Kasumi-1 (cell line): Measurements from ENCODE around the gene SPPL3.
A peak's percentile ranks its signal among the peaks of the same experiment; 100 is the strongest.
"Not testable (repeated sequence)": the region's sequence is repeated elsewhere in the genome, so short reads cannot be mapped to it uniquely, and the experiment has no call there.

Source experiments
- DNase-seq, 2 experiments: peaks; one replicate each; lab custom pipeline; 2025; lab: John Stamatoyannopoulos, UW

The SPPL3 gene, protein sequence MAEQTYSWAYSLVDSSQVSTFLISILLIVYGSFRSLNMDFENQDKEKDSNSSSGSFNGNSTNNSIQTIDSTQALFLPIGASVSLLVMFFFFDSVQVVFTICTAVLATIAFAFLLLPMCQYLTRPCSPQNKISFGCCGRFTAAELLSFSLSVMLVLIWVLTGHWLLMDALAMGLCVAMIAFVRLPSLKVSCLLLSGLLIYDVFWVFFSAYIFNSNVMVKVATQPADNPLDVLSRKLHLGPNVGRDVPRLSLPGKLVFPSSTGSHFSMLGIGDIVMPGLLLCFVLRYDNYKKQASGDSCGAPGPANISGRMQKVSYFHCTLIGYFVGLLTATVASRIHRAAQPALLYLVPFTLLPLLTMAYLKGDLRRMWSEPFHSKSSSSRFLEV

DNA sequence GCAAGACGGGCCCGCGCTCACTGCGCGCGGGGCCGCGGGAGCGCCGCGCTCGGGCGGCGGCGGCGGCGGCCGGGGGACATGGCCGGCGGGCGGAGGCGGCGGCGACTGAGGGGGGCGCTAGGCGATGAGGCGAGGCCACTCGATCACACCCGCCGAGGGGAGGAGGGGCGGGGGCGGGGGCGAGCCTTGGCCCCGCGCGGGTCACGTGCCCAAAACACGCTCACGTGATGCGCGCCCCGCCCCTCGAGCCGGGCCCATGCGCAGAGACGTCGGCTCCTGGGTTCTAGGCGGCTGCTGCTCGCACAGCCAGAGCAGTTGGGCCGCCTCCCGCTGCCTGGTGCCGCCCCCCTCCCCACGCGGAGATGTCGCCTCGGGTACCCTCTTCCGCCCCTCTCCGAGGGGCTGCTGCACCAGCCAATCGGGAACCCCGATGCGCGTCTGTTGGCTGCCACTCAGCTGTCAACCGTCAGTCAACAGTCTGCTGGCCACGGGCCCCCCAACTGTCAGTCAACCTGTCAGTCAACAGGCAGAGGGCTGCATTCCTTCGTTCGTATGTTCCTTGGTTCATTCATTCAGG, at the start of gene SPPL3:
TSS of gene SPPL3 (minus strand) at position 162 of the 577 bp plus-strand sequence. CDS start 491 bp downstream, outside the sequence.
- peak; percentile 78 to 83 for DNase-seq

DNA sequence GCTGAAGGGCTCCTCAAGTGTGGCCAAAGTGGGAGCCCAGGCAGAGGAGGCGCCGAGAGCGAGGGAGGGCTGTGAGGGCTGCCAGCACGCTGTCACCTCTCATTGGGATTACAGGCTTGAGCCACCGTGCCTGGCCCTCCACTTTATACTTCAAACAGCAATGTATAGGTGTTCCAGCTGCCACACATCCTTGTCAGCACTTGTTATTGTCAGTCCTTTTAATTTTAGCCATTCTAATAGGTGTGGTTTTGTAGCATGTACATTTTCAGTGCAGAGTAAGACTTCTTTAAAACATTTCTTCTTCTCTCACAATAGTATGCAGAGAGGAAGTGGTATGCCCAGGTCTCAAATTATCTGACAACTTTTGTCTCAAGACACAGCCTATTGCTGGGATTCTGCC, 46.6 kb upstream of the SPPL3 start:
- DNase-seq, result no peak

DNA sequence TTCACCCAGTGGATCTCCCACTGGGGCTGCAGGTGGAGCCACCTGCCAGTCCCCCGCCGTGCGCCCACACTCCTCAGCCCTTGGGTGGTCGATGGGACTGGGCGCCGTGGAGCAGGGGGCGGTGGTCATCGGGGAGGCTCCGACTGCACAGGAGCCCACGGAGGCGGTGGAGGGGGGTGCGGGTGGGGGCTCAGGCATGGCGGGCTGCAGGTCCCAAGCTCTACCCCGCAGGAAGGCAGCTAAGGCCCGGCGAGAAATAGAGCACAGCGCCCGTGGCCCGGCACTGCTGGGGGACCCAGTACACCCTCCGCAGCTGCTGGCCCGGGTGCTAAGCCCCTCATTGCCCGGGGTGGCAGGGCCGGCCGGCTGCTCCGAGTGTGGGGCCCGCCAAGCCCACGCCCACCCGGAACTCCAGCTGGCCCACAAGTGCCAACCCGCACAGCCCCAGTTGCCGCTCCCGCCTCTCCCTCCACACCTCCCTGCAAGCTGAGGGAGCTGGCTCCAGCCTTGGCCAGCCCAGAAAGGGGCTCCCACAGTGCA, 46.2 kb upstream of the SPPL3 start:
- DNase-seq, result not testable (repeated sequence)

DNA sequence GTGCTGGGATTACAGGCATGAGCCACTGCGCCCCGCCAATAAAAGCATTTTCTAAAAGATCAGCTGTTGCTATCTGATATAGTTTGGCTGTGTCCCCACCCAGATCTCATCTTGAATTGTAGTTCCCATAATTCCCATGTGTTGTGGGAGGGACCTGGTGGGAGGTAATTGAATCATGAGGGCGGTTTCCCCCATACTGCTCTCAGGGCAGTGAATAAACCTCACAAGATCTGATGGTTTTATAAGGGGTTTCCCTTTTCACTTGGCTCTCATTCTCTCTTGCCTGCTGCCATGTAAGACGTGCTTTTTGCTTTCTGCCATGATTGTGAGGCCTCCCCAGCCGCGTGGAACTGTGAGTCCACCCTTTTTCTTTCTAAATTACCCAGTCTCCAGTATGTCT, 41.4 kb upstream of the SPPL3 start:
- DNase-seq, result not testable (repeated sequence)

DNA sequence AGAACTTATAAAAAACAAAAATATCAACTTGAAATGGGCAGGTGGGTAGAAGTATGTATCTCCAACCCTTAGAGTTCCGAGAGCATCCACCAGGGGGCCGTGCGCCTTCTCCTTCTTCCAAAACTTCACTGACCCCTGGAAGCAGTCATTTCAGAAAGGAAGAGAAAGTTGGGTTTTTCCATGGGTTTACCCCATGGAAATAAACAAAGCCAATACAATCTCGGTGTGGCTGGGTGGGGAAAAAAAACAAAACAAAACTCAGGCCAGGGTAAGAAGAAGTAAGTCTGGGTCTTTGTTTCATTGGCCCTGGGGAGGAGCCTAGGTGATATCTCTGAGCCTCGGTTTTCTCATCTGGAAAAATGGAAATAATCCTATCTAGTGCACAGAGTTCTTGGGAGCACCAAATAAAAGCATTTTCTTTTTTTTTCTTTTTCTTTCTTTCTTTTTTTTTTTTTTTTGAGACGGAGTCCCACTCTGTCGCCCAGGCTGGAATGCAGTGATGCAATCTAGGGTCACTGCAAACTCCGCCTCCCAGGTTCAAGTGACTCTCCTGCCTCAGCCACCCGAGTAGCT, 40.6 kb upstream of the SPPL3 start:
- peak; percentile 53 to 62 for DNase-seq

DNA sequence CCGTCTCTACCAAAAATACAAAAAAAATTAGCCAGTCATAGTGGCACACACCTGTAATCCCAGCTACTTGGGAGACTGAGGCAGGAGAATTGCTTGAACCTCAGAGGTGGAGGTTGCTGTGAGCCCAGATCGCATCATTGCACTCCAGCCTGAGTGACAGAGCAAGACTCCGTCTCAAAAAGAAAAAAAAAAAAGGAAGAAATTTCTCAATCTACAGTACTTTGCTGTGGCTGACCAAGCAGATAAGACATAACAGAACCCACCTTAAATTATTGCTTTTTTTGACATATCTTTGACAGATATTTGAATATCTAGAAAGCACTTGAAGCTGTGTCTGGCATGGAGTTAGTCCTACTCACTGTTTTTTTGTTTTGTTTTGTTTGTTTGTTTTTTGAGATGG, 39.3 kb upstream of the SPPL3 start:
- no peak for DNase-seq

- DNase-seq, result peak; percentile 35 to 44
These were observed 37.8 kb upstream of the SPPL3 start for GRCh38 chr12:120941846-120942405.

DNA sequence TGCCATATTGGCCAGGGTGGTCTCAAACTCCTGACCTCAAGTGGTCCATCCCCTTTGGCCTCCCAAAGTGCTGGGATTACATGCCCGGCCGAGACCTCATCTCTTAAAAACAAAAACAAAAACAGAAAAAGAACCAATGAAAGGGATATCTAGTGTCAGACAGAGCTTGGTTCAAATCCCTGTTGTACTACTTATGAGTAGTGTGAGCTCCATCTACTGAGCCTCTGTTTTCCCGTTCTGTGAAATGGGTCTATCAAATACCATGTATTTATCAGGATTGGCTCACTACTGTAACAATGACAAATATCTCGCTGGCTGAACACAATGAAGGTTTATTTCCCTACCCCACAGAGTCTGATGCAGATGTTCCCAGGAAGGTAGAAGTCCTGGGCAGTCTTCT, 37.3 kb upstream of the SPPL3 start:
- no peak for DNase-seq

GRCh38 chr12:120940799-120941198, 36.6 kb upstream of the SPPL3 start:
- no peak for DNase-seq

- no peak for DNase-seq
These were observed 35.8 kb upstream of the SPPL3 start for GRCh38 chr12:120940006-120940405.

GRCh38 chr12:120939523-120939922, 35.4 kb upstream of the SPPL3 start:
- DNase-seq, result peak; percentile 64 to 73

GRCh38 chr12:120938496-120938895, 34.3 kb upstream of the SPPL3 start:
- no peak for DNase-seq

DNA sequence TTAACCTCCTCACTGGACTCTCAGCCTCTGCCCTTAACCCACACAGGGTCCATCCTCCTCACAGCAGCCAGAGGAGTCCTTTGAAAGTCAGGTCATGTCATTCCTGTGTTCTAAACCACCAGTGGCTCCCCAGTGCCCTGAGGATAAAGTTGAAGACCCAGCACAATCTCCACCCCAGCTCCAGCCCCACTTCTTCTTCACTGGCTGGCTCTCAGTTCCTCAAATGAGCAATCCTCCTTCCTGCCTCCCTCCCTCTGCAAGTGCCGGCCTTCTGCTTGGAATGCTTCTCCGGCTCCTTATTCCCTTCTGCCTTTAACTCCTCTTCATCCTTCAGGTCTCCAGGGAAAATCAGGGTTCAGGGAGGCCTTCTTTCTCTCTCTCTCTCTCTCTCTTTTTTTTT, 32.0 kb upstream of the SPPL3 start:
- DNase-seq, result peak; percentile 44

DNA sequence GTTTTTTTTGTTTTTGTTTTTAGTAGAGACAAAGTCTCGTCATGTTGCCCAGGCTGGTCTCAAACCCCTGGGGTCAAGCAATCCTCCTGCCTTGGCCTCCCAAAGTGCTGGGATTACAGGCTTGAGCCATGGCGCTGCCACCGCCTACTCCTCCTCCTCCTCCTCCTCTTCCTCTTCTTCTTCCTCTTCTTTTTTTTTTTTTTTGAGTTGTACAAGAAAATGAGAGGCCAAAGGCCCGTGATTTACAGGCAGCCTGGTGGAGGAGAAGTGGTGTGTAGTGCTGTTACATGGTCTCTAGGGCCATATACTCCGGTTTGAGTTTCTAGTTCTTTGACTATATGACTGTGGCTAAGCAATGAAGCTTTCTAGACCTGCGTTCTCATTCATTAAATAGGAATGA, 29.6 kb upstream of the SPPL3 start:
- no peak for DNase-seq

GRCh38 chr12:120932956-120933526, 28.9 kb upstream of the SPPL3 start:
- DNase-seq, result no peak

DNA sequence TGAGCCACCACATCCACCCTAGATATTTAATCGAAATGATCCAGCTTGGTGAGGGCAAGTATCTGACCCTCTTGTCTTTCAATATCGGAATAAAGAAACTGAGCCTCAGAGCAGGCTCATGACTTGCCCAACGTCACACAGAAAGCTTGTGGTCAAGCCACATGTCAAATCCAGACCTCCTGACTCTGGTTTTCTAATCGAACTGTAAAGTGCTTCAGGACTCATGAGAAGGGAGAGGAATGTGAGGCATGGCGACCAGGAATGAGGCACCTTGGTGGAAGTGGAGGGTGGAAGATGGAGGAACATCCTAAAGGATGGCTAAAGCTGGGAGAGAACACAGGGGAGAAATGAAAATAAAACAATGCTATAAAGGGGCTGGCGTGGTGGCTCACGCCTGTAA, 27.9 kb upstream of the SPPL3 start:
- DNase-seq, result no peak

- DNase-seq, result no peak
These were observed 25.9 kb upstream of the SPPL3 start for GRCh38 chr12:120930032-120930431.

DNA sequence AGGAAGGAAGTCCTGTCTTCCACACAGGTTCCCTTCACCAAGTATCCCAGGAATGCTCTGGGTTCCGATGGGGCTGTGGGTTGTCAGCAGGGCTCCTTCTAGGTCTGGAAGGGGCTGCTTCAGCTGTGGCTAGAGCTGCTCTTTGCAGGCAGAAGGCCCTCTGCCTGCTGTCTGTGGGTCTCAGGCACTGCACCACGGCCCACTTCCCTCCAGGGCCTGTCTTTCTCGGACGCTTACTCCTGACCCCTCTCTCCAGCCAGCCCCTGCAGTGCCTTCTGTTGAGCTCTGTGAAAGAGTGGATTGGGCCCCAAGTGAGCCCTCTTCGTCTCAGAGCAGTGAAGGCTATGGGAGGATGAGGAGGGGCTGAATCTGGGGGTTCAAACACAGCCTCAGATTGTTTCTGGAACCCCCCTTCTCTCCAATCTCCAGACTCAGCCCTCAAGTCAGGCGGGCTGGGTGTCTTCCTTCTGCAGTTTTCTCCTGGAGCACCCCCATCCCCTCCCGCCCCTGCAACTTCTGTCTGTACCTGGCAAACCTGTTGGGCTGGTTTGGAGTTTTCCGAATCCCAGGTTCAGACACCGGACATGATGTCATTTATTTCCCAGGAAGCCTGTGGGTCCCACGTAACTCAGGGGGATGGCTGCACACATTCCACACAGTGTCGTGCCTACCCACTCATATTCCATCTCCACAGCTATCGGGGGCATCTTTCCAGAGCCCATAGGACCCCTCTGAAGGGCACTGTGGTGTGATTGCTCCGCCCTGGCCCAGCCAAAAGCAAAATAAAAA, 24.9 kb upstream of the SPPL3 start:
- no peak for DNase-seq

DNA sequence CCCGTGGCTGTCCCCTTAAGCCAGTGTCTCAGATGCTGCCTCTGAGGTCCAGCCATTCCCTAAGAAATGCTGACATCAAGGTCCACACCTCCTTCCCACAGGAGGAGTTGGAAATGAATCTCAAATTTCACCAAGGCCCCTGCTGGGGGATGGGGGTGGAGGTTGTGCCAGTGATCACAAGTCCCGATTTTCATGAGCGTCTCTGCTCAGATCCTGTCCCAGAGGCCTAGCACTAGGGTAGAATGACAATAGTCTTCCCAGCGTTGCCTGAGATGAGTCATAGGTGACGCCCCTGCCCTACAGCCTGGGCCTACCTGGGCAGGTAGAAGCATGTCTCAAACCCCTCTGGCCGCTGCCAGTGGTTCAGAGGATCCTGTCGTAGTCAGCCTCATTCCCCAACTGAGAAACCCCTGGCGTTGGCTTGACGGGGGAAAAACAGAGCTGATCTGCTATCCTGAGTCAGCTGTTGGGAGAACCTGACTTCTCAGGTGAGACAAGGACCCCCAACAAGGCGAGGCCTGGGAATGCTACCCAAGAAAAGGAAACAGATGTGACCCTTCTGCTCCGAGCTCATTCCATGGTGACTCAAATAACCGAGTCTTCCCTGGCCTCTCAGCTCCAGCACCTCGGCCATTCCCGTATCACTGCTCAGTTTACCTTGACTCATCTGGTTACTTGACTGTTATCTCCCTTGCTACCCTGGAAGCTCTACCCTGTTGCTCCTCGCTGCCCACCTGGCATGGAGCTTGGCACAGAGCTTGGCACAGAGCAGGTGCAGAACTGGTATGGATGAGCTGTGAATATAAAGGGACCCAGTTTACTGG, 21.8 kb upstream of the SPPL3 start:
- DNase-seq, result no peak

GRCh38 chr12:120922279-120922678, 18.1 kb upstream of the SPPL3 start:
- DNase-seq, result no peak

GRCh38 chr12:120921637-120922036, 17.5 kb upstream of the SPPL3 start:
- no peak for DNase-seq
